Activated CD4-positive, alpha-beta T cell treated with anti-CD3 and anti-CD28 coated beads for 4 hours (primary cell): Measurements from ENCODE around the gene LSM3.

ENCODE experiments used
- DNase-seq, 2 donors: peaks; one replicate each; pipeline ENCODE4 v3.0.0-alpha.2; 2020

The LSM3 gene

GRCh38 chr3:14201940-14202684 lies 23.5 kb downstream of the LSM3 start:
- DNase-seq: no peak

- no peak for DNase-seq
These were observed 24.4 kb downstream of the LSM3 start for GRCh38 chr3:14202874-14203520.

DNA sequence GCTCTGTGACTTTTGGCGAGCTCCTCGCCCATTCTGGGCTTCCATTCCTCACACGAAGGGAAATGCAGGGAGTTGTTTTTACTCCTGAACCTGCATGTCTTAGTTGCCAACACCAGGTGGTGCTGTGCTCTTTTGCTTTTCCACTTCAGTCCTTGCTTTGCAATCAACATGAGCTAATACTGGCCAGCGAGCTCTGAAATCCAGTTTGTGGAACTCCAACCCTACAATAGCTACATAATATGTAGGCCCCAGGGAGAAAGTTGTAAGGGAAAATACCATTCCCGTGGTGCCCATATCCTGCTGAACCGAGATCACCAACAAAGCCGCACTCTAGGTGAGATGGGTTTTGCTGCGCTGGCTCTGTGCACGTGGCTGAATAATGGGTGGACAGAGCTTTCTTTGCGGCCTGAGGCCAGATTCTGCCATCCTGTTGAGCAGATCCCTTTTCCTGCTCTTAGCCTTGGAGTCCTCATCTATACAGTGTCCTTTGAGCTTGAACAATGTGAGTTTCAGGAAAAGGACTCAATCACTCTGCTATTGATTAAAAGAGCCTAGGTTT lies 25.0 kb downstream of the LSM3 start:
- DNase-seq: peak; percentile 30 to 39

GRCh38 chr3:14204515-14205284 lies 26.1 kb downstream of the LSM3 start:
- no peak for DNase-seq

- no peak for DNase-seq
These were observed 28.0 kb downstream of the LSM3 start for GRCh38 chr3:14206548-14207177.

DNA sequence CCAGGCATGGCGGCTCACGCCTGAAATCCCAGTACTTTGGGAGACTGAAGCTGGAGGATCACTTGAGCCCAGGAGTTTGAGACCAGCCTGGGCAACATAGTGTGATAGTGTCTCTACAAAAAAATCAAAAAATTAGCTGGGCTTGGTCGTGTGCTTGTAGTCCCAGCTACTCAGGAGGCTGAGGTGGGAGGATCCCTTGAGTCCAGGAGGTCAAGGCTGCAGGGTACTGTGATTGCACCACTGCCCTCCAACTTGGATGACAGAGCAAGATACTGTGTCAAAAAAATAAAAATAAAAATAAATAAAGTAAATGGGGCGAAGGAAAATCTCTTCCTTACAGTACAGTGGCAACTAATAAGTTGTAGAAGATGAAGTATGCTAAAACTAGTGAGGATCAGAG lies 29.6 kb downstream of the LSM3 start:
- no peak for DNase-seq

- no peak for DNase-seq
These were observed 30.4 kb downstream of the LSM3 start for GRCh38 chr3:14208977-14209394.

- DNase-seq: no peak
These were observed 31.1 kb downstream of the LSM3 start for GRCh38 chr3:14209581-14210289.

- DNase-seq: no peak
These were observed 31.7 kb downstream of the LSM3 start for GRCh38 chr3:14210290-14210688.

GRCh38 chr3:14210843-14211594 lies 32.4 kb downstream of the LSM3 start:
- DNase-seq: no peak

DNA sequence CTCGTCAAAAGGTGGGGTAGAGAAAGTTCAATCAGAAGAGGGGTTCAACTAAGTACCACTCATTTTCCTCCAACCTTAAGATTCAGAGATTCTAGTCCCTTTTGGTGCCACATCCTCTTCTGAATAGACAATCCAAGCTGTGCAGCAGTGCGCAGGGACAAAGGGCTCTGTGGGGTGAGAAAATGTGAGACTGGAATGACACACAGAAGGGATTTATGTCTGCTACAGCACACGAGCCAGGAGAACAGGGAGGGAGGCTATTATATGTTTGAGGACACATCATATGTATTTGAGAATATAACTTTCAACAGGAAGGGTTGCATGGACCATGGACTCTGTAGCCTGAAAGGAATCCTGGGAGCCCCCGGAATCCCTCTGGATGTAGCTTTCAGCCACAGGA lies 33.0 kb downstream of the LSM3 start:
- no peak for DNase-seq

DNA sequence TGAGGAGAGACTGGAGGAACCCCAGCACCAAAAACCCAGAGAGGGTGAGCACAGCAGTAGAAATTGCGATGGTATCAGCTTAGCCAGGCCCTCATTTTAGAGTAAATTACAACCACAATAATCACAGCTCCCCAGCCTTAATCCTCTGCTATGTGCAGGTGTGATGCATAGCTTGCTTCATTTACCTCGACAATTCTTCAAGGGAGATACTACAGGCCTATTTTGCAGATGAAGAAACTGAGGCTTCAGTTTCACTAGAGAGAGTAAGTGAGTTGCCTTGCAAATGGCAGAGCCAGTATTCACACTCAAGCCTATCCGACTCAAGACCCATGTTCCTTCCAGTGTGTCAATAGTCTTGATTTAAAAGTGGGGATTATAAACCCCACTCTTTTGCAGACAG lies 33.4 kb downstream of the LSM3 start:
- no peak for DNase-seq

GRCh38 chr3:14213066-14213774 lies 34.6 kb downstream of the LSM3 start:
- no peak for DNase-seq

DNA sequence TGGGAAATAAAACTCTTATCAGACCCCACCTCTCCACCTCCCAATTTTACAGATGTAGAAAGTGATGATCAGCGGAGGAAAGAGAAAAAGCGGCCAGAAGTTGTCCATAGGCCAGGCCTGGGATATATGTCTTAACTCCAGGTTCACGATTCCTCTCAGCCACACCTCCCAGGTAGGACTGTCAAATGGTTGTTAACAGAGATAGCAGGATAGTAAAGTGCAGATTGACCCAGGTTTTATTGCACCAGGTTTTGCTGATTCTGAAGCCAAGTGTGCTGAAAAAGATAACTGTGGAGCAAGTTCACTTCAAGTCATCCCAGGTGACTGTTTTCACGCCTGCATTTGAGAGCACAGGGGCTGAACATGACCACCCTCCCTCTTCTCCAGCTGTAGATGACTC lies 36.1 kb downstream of the LSM3 start:
- no peak for DNase-seq

DNA sequence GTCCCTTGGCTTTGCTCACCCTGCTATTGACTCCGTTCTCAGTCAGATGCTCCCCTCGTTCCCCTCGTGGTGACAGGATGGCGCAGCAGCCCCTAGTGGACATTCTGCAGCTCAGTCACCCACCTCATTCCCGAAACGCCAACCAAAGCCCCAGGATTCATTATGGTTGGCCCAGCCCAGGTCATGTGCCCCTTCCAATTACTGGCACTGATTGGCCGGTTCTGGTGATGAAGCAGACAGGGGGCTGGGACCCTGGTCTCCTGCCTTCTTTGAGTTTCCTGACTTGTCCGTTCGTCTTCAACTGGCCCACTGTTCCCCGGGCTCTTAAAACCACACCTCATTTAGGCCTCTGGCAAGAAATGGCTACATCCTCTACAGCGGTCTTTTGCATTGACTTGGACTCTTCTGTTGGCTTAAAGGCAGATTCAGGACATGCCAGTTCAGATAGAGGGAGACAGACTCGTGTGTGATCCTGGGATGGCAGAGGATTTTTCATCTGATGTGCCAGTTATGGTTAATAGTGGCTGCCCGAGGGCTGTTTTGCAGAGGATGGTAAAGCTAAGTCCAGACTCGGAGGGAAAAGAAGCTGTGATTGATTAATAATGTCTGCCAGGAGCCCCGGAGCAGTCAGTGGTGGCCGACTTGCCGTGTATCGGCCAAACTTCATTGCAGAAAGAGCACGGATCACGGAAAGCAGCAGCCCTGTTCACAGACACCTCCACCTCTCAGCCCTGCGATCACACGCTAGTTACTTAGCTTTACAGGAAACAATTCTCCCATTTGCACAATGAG lies 37.8 kb downstream of the LSM3 start:
- peak; percentile 45 to 63 for DNase-seq

GRCh38 chr3:14218355-14218754 lies 39.7 kb downstream of the LSM3 start:
- no peak for DNase-seq

- DNase-seq: no peak
These were observed 42.3 kb downstream of the LSM3 start for GRCh38 chr3:14220933-14221332.

DNA sequence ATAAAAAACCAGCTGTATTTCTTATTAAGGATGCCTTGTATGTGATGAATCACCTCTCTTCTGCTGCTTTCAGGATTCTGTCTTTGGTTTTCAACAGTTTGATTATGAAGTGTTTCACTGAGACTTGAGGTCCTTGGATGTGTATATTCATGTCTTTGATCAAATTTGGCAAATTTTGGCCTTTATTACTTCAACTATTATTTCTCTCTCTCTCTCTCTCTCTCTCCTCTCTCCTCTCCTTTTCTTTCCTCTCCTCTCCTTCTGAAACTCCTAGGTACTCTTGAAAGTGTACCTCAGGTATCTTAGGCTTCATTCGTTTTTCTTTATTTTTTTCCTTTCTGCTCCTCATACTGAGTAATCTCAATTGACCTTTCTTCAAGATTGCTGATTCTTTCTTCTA lies 43.3 kb downstream of the LSM3 start:
- no peak for DNase-seq

DNA sequence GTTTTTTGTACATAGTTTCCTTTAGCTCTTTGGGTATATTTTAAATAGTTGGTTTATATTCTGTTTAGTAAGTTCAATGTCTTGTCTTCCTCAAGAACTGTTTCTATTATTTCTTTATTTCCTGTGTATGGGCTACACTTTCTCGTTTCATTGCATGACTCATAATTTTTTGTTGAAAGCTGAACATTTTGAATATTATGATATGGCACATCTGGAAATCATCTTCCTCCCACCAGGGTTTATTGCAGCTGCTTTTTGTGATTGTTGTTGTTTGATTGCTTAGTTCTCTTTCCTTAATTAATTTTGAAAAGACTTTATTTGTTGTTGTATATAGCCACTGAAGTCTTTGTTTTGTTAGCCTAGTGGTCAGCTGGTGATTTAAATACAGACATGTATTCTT lies 43.8 kb downstream of the LSM3 start:
- DNase-seq: no peak
